Fibroblast of skin of back (primary cell): ENCODE results near the gene RGS19.

Experiments used
- DNase-seq: peaks from one replicate; pipeline ENCODE4 v3.0.0-alpha.2; 2013

Gene RGS19

DNA sequence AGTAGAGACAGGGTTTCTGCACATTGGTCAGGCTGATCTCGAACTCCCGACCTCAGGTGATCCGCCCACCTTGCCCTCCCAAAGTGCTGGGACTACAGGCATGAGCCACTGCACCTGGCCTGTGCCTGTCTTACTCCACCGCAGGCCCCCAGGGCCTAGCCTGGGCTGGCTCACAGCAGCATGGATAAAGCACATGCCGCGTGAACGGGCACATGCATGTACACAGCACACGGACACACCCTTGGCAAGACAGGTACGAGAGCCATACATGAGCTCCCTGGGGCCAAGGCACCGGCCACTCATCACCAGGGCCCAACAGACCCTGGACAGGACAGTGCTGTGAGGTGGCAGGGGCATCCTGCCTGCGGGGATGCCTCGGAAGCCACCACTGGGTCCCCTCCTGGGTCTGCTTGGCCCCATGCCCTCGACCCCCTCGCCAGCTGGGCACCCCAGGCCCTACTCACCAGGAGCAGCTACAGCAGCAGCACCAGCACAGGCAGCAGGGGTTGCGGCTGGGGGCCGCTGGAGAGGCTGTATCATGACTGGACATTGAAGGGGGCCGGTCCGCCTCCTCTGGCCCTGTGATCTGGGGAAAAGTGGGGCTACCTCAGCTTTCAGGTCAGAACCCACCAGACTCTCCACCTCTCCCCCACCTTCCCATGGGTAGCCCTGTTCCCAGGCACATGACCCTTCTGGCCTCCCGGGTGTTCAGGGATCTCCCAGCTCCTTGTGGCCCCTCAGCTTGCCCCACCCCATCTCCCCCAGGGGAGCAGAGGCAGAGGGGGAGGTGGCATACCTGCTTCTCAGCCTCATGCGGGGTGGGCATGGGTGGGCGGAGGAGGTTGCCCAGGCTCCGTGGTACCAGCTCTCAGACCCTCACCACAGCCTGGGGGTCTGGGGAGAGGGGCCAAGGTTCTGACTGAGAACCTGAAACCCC lies 3.0 kb downstream of the RGS19 start:
- DNase-seq, result no peak

DNA sequence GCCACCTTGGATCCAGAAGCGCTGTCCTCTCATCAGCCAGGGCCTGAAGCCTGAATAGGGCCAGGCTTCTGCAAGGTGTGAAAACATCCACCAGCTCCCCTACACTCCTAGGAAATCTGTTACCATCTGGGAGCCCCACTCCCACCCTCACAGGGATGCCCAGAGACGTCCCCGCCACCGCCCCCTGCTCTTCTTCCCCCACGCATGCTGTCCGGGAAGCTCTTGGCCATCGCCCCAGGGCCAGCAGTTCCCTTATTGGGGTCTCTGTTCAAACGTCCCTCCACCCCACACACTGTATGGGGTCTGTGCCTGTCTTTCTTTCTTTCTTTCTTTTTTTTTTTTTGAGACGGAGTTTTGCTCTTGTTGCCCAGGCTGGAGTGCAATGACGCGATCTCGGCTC lies 3.8 kb downstream of the RGS19 start:
- no peak for DNase-seq

DNA sequence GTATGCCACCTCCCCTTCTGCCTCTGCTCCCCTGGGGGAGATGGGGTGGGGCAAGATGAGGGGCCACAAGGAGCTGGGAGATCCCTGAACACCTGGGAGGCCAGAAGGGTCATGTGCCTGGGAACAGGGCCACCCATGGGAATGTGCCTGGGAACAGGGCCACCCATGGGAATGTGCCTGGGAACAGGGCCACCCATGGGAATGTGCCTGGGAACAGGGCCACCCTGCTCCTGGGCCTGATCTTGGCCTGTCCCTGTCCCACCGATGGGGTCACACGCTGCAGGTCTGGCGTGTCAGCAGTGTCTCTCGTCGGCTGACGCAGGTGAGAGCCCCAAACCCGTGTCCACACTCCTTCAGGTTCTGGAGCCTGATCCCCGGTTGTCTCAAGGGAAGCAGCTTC lies 4.4 kb downstream of the RGS19 start:
- DNase-seq, result no peak

DNA sequence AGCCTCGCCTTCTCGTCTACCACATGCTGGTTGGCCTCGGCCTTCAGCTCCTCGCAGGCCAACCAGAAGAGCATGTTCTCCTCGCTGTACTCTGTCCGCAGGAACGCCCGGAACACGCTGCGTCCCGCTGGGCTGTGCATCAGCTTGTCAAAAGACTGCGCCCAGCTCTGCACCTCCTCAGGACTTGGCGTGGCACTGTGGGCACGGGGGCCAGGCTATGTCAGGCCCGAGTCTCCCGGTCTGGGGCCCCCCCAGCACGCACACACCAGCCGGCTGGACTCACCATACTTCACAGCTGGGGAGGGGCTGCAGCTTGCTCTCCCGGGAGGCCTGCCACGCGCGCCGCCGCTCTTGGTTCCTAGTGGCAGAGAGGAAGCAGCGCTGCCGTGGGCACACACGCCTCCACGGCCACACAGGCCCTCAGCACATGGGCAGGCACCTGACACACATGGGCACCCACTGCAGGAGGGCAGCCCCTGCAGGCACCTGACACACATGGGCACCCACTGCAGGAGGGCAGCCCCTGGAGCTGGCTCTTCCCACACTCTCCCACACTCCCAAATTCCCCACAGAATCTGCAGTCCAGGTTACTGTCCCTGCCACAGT lies 5.0 kb downstream of the RGS19 start:
- no peak for DNase-seq

DNA sequence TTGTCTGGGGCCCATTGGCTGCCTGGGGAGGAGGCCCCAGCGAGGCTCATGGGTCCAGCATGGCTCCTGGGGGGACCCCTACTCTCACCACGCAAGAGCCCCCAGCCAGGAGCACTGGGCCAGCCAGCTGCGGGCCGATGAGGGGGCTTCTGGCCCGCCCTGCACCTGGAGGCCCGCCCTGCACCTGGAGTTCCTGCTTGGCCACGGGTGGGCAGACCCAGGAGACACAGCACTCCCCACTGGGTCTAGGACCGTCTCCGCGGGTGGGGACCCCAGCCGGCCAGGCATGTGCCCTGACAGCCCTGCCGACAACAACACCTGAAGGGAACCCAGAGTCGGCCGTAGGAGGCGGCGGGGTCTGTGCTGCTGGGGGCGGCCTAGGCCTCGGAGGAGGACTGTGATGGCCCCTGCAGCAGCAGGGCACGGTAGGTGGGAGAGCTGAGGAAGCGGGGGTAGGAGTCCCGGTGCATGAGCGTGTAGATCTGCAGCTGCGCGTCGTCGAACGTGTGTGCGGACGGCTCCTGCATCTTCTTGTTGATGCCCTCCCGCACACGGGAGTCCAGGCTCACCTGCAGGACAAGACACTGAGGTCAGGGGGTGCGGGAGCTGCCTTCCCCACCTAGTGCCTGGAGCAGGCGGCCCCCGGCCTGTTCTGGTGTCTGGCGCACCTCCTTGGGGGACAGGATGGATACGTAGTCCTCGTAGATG lies 5.7 kb downstream of the RGS19 start:
- DNase-seq, result no peak

DNA sequence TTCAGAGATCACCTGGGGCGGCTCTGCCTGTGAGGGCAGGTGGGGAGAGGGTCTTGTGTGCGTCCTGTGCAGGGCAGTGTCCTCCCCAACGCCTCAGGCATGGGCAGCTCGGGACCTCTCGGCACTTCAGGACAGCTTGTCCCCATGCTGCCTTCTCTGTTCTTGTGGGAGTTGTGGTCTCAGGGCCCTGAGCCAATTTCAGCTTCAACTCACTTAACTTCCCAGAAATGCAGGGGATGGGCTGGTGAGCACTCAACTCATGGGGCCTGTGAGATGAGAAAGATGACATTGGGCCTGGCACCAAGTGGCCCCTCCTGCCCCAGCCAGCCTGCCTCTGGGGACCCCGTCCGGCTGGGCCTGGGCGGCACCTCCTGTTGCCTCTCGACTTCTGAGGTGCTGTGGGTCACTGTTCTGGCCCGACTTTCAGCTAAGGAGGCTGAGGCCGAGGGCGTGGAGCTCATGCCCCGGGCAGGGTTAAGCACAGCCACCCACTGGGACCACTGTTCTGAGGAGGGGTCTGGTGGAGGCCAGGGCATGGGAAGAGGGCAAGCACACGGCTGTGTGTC lies 6.7 kb downstream of the RGS19 start:
- no peak for DNase-seq

DNA sequence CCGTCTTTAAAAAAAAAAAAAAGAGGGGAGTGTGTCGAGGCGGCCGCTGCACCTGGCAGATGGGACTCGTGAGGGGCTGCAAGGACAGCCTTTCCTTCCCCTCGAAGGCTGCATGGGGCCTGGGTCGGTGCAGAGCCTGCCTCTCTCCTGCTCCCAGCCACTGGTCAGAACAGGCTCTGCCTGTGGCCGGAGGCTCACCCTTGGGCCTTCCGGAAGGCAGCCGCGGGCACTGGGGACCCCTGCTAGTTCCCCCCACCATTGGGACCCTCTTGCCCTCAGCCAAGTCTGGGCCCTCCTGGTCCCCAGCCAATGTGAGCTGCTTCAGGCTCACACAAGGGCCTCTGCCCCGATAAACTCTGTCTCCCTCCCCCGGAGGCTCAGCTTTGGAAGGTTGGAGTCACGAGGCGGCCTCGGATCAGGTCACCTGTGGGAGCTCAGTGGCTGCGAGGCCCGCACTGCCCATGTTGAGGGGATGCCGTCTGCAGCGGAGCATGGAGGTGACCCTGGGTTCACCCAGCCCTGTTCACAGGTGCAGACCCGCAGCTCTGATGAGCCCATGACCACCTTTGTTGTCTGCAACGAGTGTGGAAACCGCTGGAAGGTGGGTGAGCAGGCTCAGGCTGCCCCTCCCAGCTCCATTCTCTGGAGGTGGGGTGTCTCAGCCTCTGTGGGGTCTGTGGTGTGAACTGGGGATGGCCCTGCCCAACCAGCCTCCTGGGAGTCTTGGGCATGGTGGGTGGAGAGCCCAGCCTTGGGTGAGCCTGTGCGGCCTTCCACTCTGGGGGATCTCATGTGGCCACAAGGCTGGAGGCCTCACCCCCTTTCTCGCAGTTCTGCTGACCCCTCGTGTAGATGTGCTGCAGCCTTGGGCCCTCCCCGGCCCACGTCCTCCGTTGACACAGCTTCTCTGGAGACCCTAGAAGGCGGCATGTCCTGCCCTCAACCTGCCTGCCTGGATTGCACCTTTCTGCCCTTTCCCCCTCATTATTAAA lies 7.7 kb downstream of the RGS19 start:
- DNase-seq, result no peak

DNA sequence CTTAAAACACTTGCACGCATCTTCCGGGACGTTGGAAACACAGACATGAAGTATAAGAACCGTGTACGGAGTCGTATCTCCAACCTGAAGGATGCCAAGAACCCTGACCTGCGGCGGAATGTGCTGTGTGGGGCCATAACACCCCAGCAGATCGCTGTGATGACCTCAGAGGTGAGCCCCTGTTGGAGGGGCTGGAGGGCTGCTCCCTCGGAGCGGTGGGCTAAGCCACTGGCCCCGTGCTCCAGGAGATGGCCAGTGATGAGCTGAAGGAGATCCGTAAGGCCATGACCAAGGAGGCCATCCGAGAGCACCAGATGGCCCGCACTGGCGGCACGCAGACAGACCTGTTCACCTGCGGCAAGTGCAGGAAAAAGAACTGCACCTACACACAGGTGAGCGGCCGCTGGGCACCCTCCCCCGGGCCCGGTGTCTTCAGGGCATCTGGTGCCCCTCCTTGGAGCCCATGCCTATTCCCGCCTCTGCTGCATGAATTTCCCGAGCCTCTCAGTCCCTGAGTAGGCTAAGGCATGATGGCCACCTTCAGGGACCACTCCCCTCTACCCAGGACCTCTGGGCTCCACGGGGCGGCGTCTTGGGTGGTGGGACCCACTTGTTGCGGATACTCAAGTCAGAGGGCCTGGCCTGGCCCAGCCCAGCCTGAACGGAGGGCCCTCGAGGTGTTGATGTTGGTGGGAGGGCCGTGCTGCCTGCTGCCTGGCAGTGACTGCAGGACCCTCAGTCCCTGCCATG lies 8.9 kb downstream of the RGS19 start:
- no peak for DNase-seq

DNA sequence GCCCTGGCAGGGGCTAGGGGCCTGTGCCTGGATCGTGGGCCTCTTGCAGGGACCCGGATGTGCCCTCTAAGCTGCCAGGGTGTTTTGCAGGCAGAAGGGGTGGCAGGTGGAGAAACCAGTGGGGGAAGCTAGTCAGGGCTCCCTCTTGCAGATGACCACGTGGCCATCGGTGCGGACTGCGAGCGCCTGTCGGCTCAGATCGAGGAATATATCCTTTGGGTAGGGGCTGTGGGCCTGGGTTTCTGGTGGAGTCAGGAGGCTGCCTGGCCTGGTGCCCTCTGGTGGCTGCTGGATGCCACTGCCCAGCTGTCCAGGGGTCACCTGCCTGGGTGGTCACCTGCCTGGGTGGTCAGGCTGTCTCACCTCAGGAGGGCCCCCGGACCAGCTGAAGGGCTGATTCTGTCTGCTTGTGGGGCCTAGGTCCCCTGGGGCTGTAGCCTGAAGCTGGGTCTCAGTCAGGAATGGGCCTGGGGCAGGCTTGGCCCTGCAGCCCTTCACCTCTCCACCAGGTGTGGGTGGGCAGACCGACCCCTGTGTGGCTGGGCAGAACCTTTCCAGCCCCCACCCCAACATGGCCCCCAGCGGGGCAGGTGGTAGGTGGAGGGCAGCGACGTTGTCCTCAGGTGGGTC lies 9.6 kb downstream of the RGS19 start:
- DNase-seq, result no peak

DNA sequence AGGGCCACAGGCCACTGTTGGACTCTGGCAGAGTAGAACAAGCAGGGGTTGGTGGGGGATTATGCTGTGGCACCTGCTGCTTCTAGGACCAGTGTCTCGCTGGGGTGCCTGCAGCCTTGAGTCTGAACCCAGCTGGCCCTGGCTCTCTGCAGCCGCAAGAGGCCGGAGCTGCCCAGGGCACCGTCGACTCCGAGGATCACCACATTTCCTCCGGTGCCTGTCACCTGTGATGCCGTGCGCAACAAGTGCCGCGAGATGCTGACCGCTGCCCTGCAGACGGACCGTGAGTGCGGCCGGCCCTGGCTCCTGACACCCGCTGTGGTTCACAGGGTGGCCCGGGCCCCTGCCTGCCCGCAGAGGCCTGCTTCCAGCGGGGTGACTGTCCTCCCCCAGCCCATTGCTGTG lies 10.1 kb downstream of the RGS19 start:
- no peak for DNase-seq

DNA sequence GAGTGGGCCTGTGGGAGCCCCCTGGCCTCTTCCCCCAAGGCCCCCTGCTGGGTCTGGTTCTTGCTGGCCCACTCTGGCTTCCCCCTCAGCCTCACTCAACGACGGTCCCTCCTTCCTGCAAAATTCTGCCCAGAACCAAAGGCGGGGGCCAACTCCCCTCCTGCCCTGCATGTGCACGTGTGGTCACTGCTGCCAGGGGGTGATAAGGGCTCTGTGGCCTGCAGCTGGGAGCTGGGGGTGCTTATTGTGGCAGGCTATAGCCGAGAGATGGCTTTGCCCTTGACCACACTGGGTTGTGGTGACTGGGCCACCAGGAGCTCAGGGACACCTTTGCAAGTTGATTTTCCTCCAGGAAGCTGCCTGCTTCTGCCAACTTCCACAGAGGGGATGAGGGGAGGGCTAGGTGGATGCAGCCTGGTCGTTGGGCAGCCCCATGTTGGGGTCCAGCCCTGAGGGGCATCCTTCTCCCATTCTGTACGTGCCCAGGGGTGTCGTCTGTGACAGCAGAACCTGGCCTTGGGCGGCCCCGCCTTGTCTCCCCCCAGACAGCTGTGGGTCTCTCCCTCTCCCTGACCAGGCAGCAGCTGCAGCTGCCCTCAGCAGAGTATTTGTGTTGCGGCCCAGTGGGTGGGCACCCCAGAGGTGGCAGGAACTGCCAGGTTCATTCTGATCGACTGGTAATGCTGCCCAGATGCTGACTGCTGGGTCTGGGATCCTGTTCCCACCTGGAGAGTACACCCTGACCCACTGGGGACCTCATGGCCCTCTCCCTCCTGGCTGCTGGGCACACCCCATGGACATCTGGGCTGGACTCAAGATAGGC lies 10.7 kb downstream of the RGS19 start:
- no peak for DNase-seq

DNA sequence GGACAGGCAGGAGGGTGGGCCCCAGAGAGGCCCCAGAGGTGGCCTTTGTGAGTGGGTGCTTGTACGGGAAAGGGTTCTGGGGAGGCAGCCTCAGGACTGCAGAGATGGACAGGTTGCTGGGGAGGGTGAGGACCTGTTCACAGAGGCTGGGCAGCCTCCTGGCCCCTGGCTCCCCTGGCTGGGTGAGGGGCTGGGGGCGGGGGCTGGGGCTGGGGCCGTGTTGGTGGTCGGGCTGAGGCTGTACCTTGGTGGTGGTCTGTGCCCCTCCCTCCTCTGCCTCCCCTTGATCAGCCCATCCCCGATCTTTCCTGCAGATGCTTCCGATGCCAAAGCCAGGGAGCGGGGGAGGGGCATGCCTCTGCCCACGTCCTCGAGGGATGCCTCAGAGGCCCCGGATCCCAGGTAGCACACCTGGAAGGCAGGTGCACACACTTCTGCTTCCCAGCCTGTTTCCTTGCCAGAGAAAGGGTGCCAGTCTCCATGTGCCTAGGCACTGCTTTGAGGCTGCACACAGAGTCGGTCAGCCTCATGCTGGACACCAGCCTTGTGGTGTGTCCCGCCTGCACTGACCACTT lies 11.5 kb downstream of the RGS19 start:
- no peak for DNase-seq

DNA sequence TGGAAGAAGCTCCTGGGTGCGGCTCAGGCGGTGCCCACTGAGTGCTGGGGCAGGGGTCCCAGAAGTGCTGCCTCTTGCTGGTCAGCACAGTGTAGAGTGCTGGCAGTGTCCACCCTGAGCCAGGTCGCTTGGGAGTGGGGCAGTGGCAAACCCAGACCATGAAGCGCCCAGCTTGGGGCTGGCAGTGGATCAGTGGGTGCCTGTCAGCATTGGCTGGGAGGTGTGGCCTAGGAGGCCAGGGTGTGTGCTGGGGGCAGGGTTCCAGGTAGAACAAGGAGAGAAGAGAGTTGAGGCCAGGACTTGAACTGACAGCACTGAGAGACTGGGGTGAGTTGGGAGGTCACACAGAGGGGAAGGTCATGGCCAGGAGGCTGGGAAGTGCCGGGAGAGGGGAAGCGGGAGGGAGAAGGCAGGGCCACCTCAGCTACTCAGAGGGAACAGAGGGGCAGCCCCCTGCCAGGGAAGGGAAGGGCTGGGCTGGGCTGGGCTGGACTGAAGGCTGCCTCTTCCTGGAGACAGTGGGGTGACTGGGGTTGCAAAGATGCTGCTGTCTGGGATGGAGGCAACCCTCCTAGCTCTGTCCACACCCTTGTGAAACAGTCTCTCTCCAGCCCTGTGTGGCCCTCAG lies 12.2 kb downstream of the RGS19 start:
- no peak for DNase-seq

DNA sequence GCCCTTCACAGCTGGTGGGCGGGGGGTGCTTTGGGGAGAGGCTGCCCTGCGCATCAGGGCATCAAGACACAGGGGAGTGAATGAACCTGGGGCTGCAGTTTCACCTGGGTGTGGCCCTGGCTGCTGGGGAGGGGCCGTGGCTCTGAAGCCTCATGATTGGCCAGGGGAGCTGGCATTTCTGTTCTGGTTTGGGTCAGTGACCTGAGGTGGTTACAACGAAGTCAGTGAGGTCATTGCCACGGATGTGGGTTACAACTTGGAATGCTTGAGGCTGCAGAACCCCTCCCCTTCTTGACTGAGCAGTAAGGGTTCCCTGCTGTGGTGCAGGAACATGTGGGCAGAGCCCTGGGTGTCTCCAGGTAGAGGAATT lies 13.4 kb downstream of the RGS19 start:
- peak; percentile 69 for DNase-seq

DNA sequence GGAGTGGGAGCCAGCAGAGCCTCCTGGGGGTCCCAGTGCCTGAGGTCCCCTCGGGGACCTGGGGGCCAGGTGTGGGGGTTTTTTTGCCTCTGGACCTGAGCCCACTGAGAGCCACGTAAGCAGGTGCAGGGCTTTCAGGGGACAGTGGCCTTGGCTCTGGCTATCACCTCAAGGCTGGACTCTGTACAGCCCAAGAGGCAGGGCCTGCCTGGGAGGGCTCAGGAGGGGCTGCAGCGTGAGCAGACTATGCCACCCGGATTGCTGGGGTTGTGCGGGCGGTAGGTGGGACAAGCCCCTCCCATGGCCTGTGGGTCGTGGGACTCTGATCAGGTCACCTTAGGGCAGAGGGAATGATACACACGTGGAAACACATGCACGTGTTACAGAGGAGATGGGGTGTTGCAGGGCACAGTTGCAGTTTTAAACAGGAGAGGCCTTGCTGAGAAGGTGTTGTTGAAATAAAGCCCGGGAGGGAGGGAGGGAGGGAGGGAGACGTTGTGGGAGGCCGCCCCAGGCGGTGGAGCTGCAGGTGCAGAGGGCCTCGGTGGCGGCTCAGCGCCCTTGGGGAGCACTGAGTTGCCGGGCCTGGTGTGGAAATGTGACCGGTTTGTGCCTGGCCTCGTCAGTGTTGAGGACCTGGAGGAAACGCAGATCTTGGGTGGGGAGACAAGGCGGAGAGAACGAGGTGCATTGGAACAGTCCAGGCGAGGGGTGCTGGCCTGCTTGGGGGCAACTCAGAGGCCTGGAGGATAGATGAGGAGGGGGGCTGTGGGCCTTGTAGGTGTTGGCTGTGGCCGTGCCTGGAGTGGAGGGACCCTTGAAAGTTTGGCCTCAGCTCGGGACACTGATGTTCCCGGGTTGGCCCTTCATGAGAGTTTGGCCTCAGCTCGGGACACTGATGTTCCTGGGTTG lies 14.0 kb downstream of the RGS19 start:
- DNase-seq, result no peak

DNA sequence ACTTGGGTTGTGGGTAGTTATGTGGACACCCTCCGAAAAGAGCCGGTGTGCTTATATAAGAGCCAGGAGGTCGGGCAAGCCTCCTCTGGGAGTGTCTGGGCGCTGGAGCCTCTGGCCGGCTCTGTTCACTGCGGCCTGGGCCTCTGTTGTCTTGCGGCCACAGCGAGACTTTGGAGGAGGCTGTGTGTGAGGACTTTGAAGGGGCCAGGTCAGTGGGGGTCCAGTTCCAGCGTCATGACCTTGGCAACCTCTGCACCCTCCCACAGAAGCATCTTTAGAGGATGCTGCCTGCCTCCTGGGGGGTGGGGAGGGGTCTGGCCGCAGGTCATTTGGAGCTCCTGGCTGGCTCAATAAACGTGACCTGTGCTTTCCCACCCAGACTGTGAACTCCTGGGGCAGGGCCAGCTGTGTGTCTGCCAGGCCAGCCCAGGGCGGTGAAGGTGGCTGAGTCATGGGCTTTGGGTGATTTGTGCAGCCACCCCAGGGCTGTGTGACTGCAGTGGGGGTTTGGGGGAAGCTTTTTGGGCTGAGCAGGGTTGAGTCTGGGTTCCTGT lies 15.1 kb downstream of the RGS19 start:
- DNase-seq, result peak; percentile 39

DNA sequence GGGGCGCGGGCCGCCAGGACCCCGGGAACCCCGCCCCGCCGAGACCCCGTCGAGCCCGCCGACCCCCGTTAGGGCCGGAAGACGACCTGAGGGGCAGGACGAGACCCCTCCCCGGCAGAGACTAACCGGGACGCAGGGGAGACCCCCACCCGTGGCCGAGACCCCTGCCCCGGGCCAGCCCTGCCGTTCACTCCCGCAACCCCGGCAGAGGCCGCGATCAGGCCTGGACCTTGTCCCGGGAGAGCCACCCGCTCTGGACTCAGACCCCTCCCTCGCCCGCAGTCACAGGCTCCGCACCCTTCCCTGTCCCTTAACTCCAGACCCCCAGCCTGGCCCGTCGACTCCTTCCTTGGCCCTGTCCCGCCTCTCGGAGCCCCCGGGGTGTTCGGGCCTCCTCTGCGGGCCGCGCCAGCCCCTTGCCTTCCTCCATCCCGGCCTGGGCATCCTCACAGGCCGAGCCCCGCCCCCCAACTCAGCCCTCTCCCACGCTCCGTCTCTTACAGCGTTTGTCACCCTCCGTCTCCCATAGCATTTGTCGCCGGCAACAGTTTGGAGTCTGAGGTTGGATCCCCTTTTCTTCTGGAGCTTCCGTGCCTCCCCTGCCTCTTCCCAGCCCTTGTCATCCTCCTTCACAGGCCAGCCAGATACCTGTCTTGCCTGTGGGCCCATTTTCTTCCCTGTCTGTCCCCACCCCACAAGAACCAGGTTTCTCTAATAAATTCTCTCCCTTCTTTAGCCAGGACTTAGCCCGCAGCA lies 15.8 kb downstream of the RGS19 start:
- DNase-seq, result no peak
